ENCODE data around the gene TLE1.

TLE1 gene

GRCh38 chr9:81680006-81680405, 9.3 kb downstream of the TLE1 start:
- TF ChIP-seq GATA1 (IDR thresholded peaks at IDR 0.05; ENCODE audit: low read depth, low read length): no peak
- TF ChIP-seq POLR2A (IDR thresholded peaks at IDR 0.05; ENCODE audit: low read length): no peak
- DNase-seq: no peak

GRCh38 chr9:81678088-81678487, 11.3 kb downstream of the TLE1 start:
- TF ChIP-seq GATA1 (IDR thresholded peaks at IDR 0.05; ENCODE audit: low read depth, low read length): no peak
- TF ChIP-seq POLR2A (IDR thresholded peaks at IDR 0.05; ENCODE audit: low read length): no peak
- DNase-seq: no peak

- TF ChIP-seq POLR2A (IDR thresholded peaks at IDR 0.05; ENCODE audit: low read length) (no peak), GATA1 (IDR thresholded peaks at IDR 0.05; ENCODE audit: low read depth, low read length) (no peak)
- DNase-seq: no peak
Observed at GRCh38 chr9:81676395-81676794, 13.0 kb downstream of the TLE1 start.

- TF ChIP-seq GATA1 (IDR thresholded peaks at IDR 0.05; ENCODE audit: low read depth, low read length) (no peak), POLR2A (IDR thresholded peaks at IDR 0.05; ENCODE audit: low read length) (no peak)
- no peak for DNase-seq
Observed at GRCh38 chr9:81673310-81673709, 16.0 kb downstream of the TLE1 start.

- DNase-seq: no peak
Observed at GRCh38 chr9:81671880-81672280, 17.5 kb downstream of the TLE1 start.

GRCh38 chr9:81669866-81670265, 19.5 kb downstream of the TLE1 start:
- no peak for DNase-seq
- TF ChIP-seq POLR2A (IDR thresholded peaks at IDR 0.05; ENCODE audit: low read length) (no peak), GATA1 (IDR thresholded peaks at IDR 0.05; ENCODE audit: low read depth, low read length) (no peak)

More at GRCh38 chr9:81671880-81672280, 17.5 kb downstream of the TLE1 start:
- TF ChIP-seq POLR2A (IDR thresholded peaks at IDR 0.05; ENCODE audit: low read length): no peak
- no peak for TF ChIP-seq GATA1 (IDR thresholded peaks at IDR 0.05; ENCODE audit: low read depth, low read length)

- DNase-seq: no peak
- TF ChIP-seq GATA1 (IDR thresholded peaks at IDR 0.05; ENCODE audit: low read depth, low read length): no peak
- TF ChIP-seq POLR2A (IDR thresholded peaks at IDR 0.05; ENCODE audit: low read length): no peak
Observed at GRCh38 chr9:81669041-81669651, 20.2 kb downstream of the TLE1 start.

- no peak for DNase-seq
- TF ChIP-seq POLR2A (IDR thresholded peaks at IDR 0.05; ENCODE audit: low read length) (no peak), GATA1 (IDR thresholded peaks at IDR 0.05; ENCODE audit: low read depth, low read length) (no peak)
Observed at GRCh38 chr9:81666123-81666522, 23.2 kb downstream of the TLE1 start.

- TF ChIP-seq POLR2A (IDR thresholded peaks at IDR 0.05; ENCODE audit: low read length): no peak
- TF ChIP-seq GATA1 (IDR thresholded peaks at IDR 0.05; ENCODE audit: low read depth, low read length): no peak
- DNase-seq: peak in 1 of 2 experiments; percentile 26
Observed at GRCh38 chr9:81665322-81665871, 23.9 kb downstream of the TLE1 start.

- no peak for DNase-seq
- TF ChIP-seq GATA1 (IDR thresholded peaks at IDR 0.05; ENCODE audit: low read depth, low read length) (no peak), POLR2A (IDR thresholded peaks at IDR 0.05; ENCODE audit: low read length) (no peak)
Observed at GRCh38 chr9:81664638-81665222, 24.6 kb downstream of the TLE1 start.

GRCh38 chr9:81661339-81661738, 28.0 kb downstream of the TLE1 start:
- no peak for DNase-seq
- TF ChIP-seq POLR2A (IDR thresholded peaks at IDR 0.05; ENCODE audit: low read length): no peak
- no peak for TF ChIP-seq GATA1 (IDR thresholded peaks at IDR 0.05; ENCODE audit: low read depth, low read length)

- no peak for TF ChIP-seq GATA1 (IDR thresholded peaks at IDR 0.05; ENCODE audit: low read depth, low read length)
- no peak for TF ChIP-seq POLR2A (IDR thresholded peaks at IDR 0.05; ENCODE audit: low read length)
- no peak for DNase-seq
Observed at GRCh38 chr9:81656871-81657337, 32.4 kb downstream of the TLE1 start.

- DNase-seq: no peak
Observed at GRCh38 chr9:81656004-81656403, 33.3 kb downstream of the TLE1 start.

GRCh38 chr9:81653240-81653639, 36.1 kb downstream of the TLE1 start:
- DNase-seq: no peak
- no peak for TF ChIP-seq GATA1 (IDR thresholded peaks at IDR 0.05; ENCODE audit: low read depth, low read length)
- no peak for TF ChIP-seq POLR2A (IDR thresholded peaks at IDR 0.05; ENCODE audit: low read length)

More at GRCh38 chr9:81656004-81656403, 33.3 kb downstream of the TLE1 start:
- no peak for TF ChIP-seq GATA1 (IDR thresholded peaks at IDR 0.05; ENCODE audit: low read depth, low read length)
- no peak for TF ChIP-seq POLR2A (IDR thresholded peaks at IDR 0.05; ENCODE audit: low read length)

All from erythroblast (primary cell).